Measurements from ENCODE around the gene RPN2.

Gene RPN2

GRCh38 chr20:37243076-37243936 is 64.2 kb downstream of the RPN2 start:
- no peak for DNase-seq (ENCODE audit: low read depth in 2 of 2)

GRCh38 chr20:37243937-37244571 is 64.9 kb downstream of the RPN2 start:
- no peak for DNase-seq (ENCODE audit: low read depth in 2 of 2)

GRCh38 chr20:37244572-37244957 is 65.4 kb downstream of the RPN2 start:
- no peak for DNase-seq (ENCODE audit: low read depth in 2 of 2)

- no peak for DNase-seq (ENCODE audit: low read depth in 2 of 2)
These were observed 66.4 kb downstream of the RPN2 start for GRCh38 chr20:37245216-37246150.

- no peak for DNase-seq (ENCODE audit: low read depth in 2 of 2)
These were observed 67.6 kb downstream of the RPN2 start for GRCh38 chr20:37246736-37247135.

GRCh38 chr20:37247547-37247946 is 68.4 kb downstream of the RPN2 start:
- DNase-seq (ENCODE audit: low read depth in 2 of 2), result no peak

- DNase-seq (ENCODE audit: low read depth in 2 of 2), result no peak
These were observed 70.2 kb downstream of the RPN2 start for GRCh38 chr20:37249304-37249703.

- no peak for DNase-seq (ENCODE audit: low read depth in 2 of 2)
These were observed 72.8 kb downstream of the RPN2 start for GRCh38 chr20:37251825-37252477.

- DNase-seq (ENCODE audit: low read depth in 2 of 2), result no peak
These were observed 74.0 kb downstream of the RPN2 start for GRCh38 chr20:37253087-37253486.

- DNase-seq (ENCODE audit: low read depth in 2 of 2), result no peak
These were observed 75.2 kb downstream of the RPN2 start for GRCh38 chr20:37254114-37254878.

GRCh38 chr20:37256286-37256685 is 77.2 kb downstream of the RPN2 start:
- no peak for DNase-seq (ENCODE audit: low read depth in 2 of 2)

GRCh38 chr20:37257530-37257929 is 78.4 kb downstream of the RPN2 start:
- DNase-seq (ENCODE audit: low read depth in 2 of 2), result no peak

GRCh38 chr20:37257988-37258387 is 78.9 kb downstream of the RPN2 start:
- DNase-seq (ENCODE audit: low read depth in 2 of 2), result no peak

- DNase-seq (ENCODE audit: low read depth in 2 of 2), result no peak
These were observed 79.9 kb downstream of the RPN2 start for GRCh38 chr20:37259031-37259430.

GRCh38 chr20:37259865-37260264 is 80.7 kb downstream of the RPN2 start:
- DNase-seq (ENCODE audit: low read depth in 2 of 2), result no peak

GRCh38 chr20:37260923-37261322 is 81.8 kb downstream of the RPN2 start:
- DNase-seq (ENCODE audit: low read depth in 2 of 2), result no peak

GRCh38 chr20:37261714-37262113 is 82.6 kb downstream of the RPN2 start, which contains the start of gene GHRH:
TSS of gene GHRH (minus strand) at chr20:37261814. CDS start at chr20:37256889, 4,925 bp downstream.
- DNase-seq (ENCODE audit: low read depth in 2 of 2), result no peak

- DNase-seq (ENCODE audit: low read depth in 2 of 2), result no peak
These were observed 83.4 kb downstream of the RPN2 start for GRCh38 chr20:37262505-37262904.

GRCh38 chr20:37263686-37264085 is 84.6 kb downstream of the RPN2 start:
- no peak for DNase-seq (ENCODE audit: low read depth in 2 of 2)

- no peak for DNase-seq (ENCODE audit: low read depth in 2 of 2)
These were observed 86.0 kb downstream of the RPN2 start for GRCh38 chr20:37265152-37265551.
